GM12891 (cell line): Measurements from ENCODE around the gene RPL36A.

Source experiments
- POLR2A ChIP-seq: IDR thresholded peaks from 2 replicates; pipeline ENCODE4 v1.6.1; 2011; ENCODE audit warnings: low read depth, low read length, control low read depth
- POU2F2 ChIP-seq: IDR thresholded peaks from 2 replicates; pipeline ENCODE4 v1.6.1; 2011; ENCODE audit warnings: low read depth, mild to moderate bottlenecking, control low read depth, low read length, moderate library complexity
- TAF1 ChIP-seq: IDR thresholded peaks from 2 replicates; pipeline ENCODE4 v1.6.1; 2011; ENCODE audit warnings: low read depth, low read length, control low read depth

DNA sequence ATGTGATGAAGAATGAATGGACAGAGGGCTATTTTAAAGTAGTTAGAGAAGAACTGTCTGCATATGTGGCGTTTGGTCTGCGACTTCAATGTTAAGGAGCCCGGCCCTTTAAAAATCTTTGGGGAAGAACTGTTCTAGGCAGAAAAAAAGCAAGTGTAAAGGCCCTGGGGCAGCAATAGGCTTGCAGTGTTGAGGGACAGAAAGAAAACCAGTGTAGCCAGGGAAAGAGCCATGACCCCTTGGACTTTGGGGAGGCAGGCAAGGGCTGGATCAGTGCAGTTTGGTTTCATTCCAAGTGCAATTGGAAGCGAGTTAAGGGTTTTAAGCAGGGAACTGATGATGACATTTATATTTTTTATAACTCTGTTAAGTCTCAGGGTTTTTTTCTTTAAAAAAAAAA is 9.0 kb downstream of the RPL36A start:
- TF ChIP-seq TAF1 (no peak), POLR2A (no peak), POU2F2 (no peak)
